GM18861 (cell line): Measurements from ENCODE around the gene GOLT1A.

Experiments used
- ATAC-seq: cut with Tn5 transposase; IDR thresholded peaks from one replicate; pipeline ENCODE4 v1.9.1; 2021; ENCODE audit not compliant: unreplicated experiment

The GOLT1A gene

DNA sequence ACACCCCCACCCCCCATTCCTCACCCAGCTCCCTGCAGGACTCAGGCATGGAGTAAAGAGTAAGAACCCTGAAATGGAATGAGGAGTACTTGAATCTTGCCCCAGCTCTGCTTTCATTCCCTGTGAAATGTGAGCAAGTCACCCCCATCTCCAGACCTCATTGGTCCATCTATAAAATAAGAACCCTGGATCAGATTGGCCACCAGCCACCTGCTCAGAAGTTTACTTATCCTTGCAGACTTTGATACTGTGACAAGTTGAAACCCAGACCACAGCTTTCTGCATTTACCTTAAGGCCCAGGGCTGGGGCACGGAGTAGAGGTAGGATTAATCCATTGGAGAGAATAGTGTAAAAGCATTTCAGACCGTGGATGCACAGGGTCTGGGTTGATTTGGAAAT lies 19.7 kb downstream of the GOLT1A start:
- ATAC-seq = no peak

- no peak for ATAC-seq
Observed at GRCh38 chr1:204192589-204193352, 21.0 kb downstream of the GOLT1A start.

DNA sequence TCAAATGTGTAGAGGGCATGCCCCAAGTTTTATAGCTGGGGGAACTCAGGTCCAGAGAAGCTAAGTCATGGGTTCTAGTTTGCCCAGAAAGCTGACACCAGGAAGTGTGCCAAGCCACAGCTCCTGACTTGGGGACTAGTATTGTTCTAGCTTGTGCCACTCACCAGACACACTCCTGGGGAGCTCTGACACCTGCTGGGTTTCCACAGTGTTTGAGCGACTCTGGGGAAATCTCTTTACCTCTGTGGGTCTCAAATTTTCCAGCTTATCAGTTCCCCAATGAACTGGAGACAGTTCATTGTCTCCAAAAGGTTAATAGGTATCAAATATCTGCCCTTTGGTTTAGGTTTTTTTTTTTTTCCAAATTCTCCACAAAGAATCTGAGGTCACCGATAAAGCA lies 21.7 kb downstream of the GOLT1A start:
- ATAC-seq = no peak

DNA sequence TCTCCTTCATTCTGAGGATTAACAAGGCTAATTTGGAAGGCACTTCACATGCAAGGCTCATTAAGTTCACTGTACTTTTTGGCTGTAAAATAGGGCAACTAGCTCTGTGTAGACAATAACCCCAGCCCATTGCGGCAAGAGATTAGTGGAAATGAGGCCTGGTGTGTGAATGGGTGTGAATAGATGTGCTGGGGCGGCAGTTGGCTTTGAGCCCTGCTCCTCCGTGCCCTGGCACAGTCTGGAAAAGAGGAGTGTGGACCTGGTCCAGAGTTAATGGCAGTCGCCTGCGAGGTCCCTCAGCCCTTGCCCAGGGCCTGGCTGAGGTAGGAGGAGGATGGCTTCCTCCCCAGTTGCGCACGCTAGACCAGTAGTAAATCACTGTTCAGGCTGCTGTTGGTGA lies 22.3 kb downstream of the GOLT1A start:
- no peak for ATAC-seq

- ATAC-seq = no peak
Observed at GRCh38 chr1:204190212-204191211, 23.3 kb downstream of the GOLT1A start.

DNA sequence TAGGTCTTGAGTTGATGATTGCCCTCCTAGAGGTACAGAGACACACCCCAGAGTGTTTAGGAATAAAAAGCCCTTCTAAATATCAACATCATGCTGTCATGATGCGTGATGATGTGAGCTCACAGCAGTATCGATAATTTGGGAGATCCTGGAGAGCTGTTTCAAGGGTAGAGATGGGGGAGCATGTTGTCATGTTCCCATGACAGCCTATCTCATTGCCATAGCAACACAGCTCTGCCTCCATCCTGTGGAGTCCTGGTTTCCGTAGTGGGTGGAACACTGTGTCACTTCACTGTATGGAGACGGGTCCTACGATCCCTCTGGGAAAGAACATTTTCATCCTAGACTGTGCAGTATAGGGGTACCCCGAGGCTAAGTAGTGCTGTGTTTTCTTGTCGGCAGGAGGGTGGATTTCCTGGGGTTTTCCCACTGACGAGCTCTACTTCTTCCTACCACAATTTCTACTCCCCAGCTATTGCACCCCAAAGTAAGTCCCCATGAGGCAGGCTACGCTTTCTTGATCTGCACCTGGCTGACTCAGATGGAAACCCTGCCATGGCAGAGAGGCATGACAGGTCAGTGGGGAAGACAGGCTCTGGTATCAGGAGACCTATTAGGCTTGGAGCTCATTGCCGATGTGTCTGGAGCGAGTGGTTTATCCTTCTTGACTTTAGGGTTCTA lies 24.7 kb downstream of the GOLT1A start:
- no peak for ATAC-seq

DNA sequence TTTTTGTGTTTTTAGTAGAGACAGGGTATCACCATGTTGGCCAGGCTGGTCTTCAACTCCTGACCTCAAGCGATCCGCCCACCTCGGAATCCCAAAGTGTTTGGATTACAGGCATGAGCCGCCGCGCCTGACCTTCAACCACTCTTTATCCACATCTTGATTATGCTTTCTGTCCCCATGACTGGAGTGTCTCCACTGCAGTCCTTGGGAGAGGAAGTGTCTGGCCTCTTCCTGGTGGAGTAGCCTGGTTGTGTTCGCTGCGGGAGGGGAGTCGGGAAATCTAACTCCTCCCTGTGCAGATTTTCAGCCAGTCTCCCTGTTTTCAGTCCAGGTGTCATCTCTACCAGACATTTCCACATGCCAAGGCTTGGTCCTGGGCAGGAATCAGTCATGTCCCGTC lies 27.2 kb downstream of the GOLT1A start:
- ATAC-seq = no peak

- ATAC-seq = no peak
Observed at GRCh38 chr1:204181116-204181515, 32.7 kb downstream of the GOLT1A start.

DNA sequence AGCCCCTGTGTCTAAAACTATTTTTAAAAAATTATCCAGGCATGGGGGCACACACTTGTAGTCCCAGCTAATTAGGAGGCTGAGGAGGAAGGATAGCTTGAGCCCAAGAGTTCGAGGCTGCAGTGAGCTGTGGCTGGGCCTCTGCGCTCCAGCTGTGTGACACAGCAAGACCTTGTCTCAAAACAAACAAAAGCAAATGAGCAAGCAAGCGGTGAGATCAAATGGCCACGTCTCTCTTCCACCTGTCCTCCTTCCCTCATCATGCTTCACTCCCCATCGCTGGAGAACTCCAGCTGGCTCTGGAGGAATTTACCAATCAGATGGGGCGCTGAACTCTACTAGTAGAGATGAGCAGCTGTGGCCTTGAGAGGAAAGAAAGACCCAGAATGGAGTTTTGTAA lies 33.7 kb downstream of the GOLT1A start:
- no peak for ATAC-seq

DNA sequence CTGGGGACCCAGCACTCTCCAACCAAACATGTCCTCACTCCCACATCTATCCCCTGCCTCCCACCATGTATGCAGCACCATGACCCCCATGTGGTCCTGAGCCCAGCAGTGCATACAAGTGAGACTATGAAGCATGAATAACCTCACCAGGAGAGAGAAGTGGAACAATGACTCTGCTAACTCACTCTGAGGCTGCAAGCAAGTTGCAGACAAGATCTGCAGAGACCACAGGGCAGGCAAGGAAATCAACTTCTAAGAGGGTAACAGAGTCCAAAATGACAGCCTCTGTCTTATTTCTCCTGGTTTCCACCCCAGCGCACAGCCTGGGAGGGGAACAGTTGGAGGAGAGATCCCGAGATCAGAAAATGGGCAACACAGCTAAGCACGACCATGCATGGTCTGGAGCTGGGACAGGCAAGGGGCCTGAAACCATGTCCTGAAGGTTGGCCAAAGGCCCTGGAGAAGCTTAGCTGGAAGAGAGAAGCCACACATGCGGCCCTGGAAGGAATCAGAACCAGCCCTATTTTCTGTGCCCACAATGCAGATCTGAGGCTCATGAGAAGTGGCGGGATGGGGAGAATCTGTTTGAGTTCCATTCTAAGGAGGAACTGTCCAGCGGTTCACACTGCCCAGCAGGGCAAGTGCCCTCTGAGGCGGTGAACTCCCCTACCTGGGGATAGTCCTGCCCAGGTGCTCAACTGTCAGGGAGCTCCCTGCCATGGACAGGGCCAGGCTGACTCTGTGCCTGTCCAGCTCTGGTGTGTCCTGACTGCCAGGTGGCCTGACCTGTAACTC lies 35.1 kb downstream of the GOLT1A start:
- ATAC-seq = no peak

GRCh38 chr1:204177133-204177532 lies 36.7 kb downstream of the GOLT1A start:
- no peak for ATAC-seq

DNA sequence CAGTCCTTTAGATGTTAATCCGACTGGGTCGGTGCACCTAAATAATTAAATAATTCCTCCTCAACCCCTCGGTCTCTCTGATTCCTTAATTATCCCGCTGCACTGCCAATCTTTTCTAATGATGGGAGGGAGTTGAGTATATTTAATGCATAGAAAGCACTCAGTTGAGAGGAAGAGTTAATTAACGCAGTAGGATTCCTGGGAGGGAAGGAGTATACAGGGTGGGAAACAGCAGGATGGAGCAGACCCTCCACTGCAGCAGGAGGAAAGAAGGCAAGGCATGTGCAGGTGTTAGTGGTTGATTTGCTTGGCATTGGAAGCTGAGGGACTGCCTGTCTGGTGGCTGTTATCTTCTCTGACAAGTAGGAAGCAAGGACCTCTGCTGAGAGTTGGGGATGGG lies 37.7 kb downstream of the GOLT1A start:
- ATAC-seq = no peak

GRCh38 chr1:204174958-204175357 lies 38.8 kb downstream of the GOLT1A start:
- no peak for ATAC-seq

DNA sequence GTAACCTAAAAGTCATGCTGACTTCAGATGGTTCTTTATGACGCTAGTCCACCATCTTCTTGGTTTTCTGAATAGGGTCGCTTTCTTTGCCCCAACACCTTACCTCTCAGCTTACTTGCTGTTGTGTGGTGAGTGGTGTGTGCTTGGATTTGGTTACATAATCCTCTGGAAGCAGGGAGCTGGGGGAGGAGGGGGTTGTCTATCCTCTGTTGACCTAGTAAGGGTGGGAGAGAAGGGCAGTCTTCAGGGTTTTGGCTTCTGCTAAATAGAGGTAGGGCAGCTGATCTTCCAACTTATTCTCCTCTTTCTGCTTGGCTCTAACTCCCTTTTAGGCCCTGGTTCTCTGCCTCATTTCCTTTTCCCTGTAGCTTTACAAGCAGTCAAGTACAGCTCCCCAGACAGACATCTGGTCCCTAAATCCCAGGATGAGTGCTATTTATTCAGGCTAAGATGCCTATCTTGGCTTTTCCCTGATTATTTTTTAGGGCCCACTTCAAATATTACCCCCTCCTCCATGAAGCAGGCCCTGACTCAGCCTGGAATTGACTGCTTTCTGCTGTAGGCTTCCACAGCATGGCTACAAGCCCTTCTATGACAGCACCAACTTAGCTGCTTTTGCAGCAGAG lies 41.3 kb downstream of the GOLT1A start:
- no peak for ATAC-seq

- no peak for ATAC-seq
Observed at GRCh38 chr1:204171751-204172178, 42.0 kb downstream of the GOLT1A start.

DNA sequence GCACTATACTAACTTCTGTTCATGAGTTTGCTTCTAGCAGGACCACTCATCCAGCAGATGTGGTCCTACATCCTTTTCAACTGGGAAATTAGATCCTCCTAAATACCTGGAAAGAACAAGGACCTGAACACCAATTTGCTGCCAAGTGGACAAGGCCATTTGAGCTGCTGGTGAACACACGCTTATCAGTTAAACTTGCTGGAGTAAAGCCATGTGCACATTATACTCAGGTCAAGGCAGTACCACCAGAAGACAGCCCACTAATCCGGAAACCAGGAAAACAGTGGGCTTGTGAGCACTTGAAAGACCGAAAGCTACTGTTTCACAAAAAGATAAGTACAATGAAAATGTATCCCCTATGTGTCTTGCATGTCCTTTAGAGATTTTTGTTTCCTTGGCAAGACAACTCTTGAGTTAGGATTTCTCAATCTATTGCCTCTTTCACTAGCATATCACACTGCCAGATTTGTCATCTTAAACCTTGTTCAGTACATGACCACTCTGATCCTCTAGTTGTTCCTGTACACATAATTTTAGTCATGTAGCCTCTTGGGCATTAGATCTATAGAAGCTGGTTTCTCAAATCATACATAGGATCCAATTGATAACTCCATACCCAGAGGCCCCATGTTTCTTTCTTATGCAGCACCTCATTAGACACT lies 43.2 kb downstream of the GOLT1A start:
- ATAC-seq = no peak

DNA sequence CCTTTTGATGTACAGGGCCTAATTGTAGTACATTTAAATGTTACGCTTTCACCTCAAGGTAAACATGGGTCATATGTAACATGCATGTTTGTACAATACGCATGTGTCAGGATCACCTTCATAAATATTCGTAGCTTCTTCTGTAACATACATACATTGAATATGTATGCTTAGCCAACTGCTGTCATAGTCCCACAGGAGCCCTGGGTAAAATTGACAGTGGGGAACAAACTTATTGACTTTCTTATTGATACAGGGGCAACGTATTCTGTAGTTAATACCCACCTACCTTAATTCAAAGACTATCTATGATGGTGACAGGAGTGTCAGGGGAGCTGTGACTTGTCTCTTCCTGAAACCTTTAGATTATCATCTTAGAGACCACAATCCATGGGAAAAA lies 43.9 kb downstream of the GOLT1A start:
- ATAC-seq = no peak

DNA sequence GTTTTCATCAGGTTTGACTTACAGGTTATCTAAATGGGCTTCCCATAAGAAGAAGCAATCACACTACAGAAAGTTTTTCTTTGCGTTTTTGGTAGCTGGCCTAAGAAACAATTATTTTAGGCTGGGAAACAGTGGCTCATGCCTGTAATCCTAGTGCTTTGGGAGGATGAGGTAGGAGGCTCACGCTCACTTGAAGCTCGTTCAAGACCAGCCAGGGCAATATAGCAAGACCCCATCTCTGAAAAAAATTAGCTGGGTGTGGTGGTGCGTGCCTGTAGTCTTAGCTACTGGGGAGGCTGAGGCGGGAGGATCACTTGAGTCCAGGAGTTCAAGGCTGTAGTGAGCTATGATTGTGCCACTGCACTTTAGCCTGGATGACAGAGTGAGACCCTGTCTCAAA lies 46.1 kb downstream of the GOLT1A start:
- no peak for ATAC-seq

GRCh38 chr1:204166219-204166618 lies 47.6 kb downstream of the GOLT1A start, which contains the start of gene REN:
Gene REN (minus strand): TSS chr1:204166337. CDS start chr1:204166293, 44 bp downstream.
- no peak for ATAC-seq
